HEK293T (cell line): ENCODE data around the gene SPDYC.

Experiments
- ELF4 ChIP-seq: fragments of 450-650 bp; IDR thresholded peaks from 2 replicates; pipeline ENCODE4 v1.6.1; 2017; ENCODE audit warnings: antibody characterized with exemption
- FOXA1 ChIP-seq: fragments of 450-650 bp; IDR thresholded peaks from 2 replicates; pipeline ENCODE4 v1.6.1; 2016; ENCODE audit warnings: mild to moderate bottlenecking
- FOXK2 ChIP-seq: fragments of 450-650 bp; IDR thresholded peaks from 2 replicates; pipeline ENCODE4 v1.6.1; 2016; ENCODE audit warnings: mild to moderate bottlenecking
- FOXM1 ChIP-seq: fragments of 450-650 bp; IDR thresholded peaks from 2 replicates; pipeline ENCODE4 v1.6.1; 2017; ENCODE audit warnings: mild to moderate bottlenecking, borderline replicate concordance
- SP1 ChIP-seq: fragments of 450-650 bp; IDR thresholded peaks from 2 replicates; pipeline ENCODE4 v1.6.1; 2017

- TF ChIP-seq ELF4 (no peak), FOXK2 (no peak), FOXA1 (no peak), FOXM1 (no peak), SP1 (no peak)
Observed at GRCh38 chr11:65165410-65166317, 4.4 kb upstream of the SPDYC start.
